Esophagus squamous epithelium (tissue), 4 donors: Measurements from ENCODE around the gene ST6GALNAC3.

Source experiments
- CTCF ChIP-seq, 6 experiments: fragments of 450-650 bp in 4 of 6; fragments of 200-600 bp in 2 of 6; sonication (generic) in 2 of 6; IDR thresholded peaks; one replicate each; pipeline ENCODE4 v1.5.1; 2016 to 2019; ENCODE audit warnings: antibody characterized with exemption in 6 of 6, mild to moderate bottlenecking in 4 of 6, moderate library complexity in 4 of 6
- POLR2A ChIP-seq, 4 donors: fragments of 450-650 bp; IDR thresholded peaks; one replicate each; pipeline ENCODE4 v1.6.1; 2017; ENCODE audit warnings: antibody characterized with exemption in 4 of 4, mild to moderate bottlenecking in 4 of 4, moderate library complexity in 3 of 4

- no peak for TF ChIP-seq CTCF (IDR thresholded peaks at IDR 0.05)
- no peak for TF ChIP-seq POLR2A (IDR thresholded peaks at IDR 0.05)
These were observed 101.5 kb downstream of the ST6GALNAC3 start for GRCh38 chr1:76176000-76176399.
